WTC11 (cell line): Measurements from ENCODE around the gene LRRC4B.

Experiments used
- ETV6 ChIP-seq: sonication (generic); formaldehyde crosslinking; IDR thresholded peaks from 2 replicates; pipeline ENCODE4 v1.8.1; 2022; ENCODE audit warnings: mild to moderate bottlenecking, missing genetic modification reagents
- FOXP1 ChIP-seq: sonication (generic); formaldehyde crosslinking; IDR thresholded peaks from 2 replicates; pipeline ENCODE4 v1.8.0; 2022; ENCODE audit warnings: missing genetic modification reagents, mild to moderate bottlenecking, moderate library complexity, borderline replicate concordance
- MXD4 ChIP-seq: fragments of 250-450 bp; sonication (Bioruptor Pico); IDR thresholded peaks from 2 replicates; pipeline ENCODE4 v1.8.0; 2021; ENCODE audit warnings: mild to moderate bottlenecking, moderate library complexity, borderline replicate concordance
- PREB ChIP-seq: sonication (generic); formaldehyde crosslinking; IDR thresholded peaks from 2 replicates; pipeline ENCODE4 v1.8.1; 2022; ENCODE audit warnings: mild to moderate bottlenecking, missing genetic modification reagents, moderate library complexity, borderline replicate concordance
- TCF7 ChIP-seq: sonication (generic); formaldehyde crosslinking; IDR thresholded peaks from 2 replicates; pipeline ENCODE4 v1.8.0; 2022; ENCODE audit warnings: mild to moderate bottlenecking, low read depth, missing genetic modification reagents, moderate library complexity
- USF2 ChIP-seq: sonication (generic); formaldehyde crosslinking; IDR thresholded peaks from 2 replicates; pipeline ENCODE4 v1.8.1; 2023; ENCODE audit warnings: mild to moderate bottlenecking, missing genetic modification reagents, moderate library complexity
- ZBTB21 ChIP-seq: sonication (generic); formaldehyde crosslinking; IDR thresholded peaks from 2 replicates; pipeline ENCODE4 v1.8.1; 2023; ENCODE audit warnings: mild to moderate bottlenecking, missing genetic modification reagents, borderline replicate concordance
- ZNF121 ChIP-seq: sonication (generic); formaldehyde crosslinking; IDR thresholded peaks from 2 replicates; pipeline ENCODE4 v1.8.0; 2023; ENCODE audit warnings: missing genetic modification reagents
- ZNF416 ChIP-seq: fragments of 250-450 bp; sonication (Bioruptor Pico); IDR thresholded peaks from 2 replicates; pipeline ENCODE4 v1.9.0; 2021; ENCODE audit warnings: mild to moderate bottlenecking, inconsistent platforms
- ZNF532 ChIP-seq: fragments of 250-450 bp; sonication (Bioruptor Pico); IDR thresholded peaks from 2 replicates; pipeline ENCODE4 v1.9.0; 2021; ENCODE audit warnings: mild to moderate bottlenecking, borderline replicate concordance
- TF ChIP-seq, protein P1 (sequence below): fragments of 200-600 bp; IDR thresholded peaks from 2 replicates; pipeline ENCODE4 v1.8.0; 2022; ENCODE audit warnings: antibody characterized with exemption
- TF ChIP-seq, protein P2 (sequence below): sonication (generic); formaldehyde crosslinking; IDR thresholded peaks from 2 replicates; pipeline ENCODE4 v1.8.1; 2023; ENCODE audit warnings: mild to moderate bottlenecking, moderate library complexity, missing genetic modification reagents

DNA sequence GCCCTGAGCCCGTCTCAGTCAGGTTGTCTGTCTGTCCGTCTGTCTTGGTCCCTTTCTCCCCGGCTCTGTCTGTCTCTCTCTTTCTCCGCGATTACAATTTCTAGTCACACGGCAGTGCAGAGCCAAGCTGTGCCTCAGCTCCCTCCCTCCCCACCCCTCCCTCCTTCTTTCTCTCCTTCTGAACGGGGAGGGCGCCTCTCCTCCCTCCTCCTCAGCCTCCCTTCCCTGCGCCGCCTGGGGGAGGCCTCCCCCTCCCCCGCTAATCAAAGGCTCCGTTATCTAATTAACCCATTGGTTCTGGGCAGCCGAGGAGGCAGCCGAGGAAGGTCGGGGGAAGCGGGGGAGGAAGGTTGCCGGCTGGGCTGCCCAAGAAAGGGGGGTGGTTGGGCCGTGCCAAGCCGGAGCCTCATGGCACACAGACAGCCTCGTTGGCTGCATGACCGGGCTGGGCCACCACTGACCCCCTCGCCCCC, 16.5 kb downstream of the LRRC4B start:
- TF ChIP-seq, protein P1, sequence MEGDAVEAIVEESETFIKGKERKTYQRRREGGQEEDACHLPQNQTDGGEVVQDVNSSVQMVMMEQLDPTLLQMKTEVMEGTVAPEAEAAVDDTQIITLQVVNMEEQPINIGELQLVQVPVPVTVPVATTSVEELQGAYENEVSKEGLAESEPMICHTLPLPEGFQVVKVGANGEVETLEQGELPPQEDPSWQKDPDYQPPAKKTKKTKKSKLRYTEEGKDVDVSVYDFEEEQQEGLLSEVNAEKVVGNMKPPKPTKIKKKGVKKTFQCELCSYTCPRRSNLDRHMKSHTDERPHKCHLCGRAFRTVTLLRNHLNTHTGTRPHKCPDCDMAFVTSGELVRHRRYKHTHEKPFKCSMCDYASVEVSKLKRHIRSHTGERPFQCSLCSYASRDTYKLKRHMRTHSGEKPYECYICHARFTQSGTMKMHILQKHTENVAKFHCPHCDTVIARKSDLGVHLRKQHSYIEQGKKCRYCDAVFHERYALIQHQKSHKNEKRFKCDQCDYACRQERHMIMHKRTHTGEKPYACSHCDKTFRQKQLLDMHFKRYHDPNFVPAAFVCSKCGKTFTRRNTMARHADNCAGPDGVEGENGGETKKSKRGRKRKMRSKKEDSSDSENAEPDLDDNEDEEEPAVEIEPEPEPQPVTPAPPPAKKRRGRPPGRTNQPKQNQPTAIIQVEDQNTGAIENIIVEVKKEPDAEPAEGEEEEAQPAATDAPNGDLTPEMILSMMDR, result no peak
- no peak for TF ChIP-seq USF2 (CRISPR knock-in tag)
- TF ChIP-seq, protein P2, sequence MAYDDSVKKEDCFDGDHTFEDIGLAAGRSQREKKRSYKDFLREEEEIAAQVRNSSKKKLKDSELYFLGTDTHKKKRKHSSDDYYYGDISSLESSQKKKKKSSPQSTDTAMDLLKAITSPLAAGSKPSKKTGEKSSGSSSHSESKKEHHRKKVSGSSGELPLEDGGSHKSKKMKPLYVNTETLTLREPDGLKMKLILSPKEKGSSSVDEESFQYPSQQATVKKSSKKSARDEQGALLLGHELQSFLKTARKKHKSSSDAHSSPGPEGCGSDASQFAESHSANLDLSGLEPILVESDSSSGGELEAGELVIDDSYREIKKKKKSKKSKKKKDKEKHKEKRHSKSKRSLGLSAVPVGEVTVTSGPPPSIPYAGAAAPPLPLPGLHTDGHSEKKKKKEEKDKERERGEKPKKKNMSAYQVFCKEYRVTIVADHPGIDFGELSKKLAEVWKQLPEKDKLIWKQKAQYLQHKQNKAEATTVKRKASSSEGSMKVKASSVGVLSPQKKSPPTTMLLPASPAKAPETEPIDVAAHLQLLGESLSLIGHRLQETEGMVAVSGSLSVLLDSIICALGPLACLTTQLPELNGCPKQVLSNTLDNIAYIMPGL, result no peak
- TF ChIP-seq PREB (CRISPR knock-in tag), result no peak
- no peak for TF ChIP-seq ZNF416
- no peak for TF ChIP-seq FOXP1 (CRISPR knock-in tag)
- TF ChIP-seq TCF7 (CRISPR knock-in tag), result no peak
- TF ChIP-seq ETV6 (CRISPR knock-in tag), result no peak
- TF ChIP-seq ZNF532 (CRISPR knock-in tag), result no peak
- TF ChIP-seq ZBTB21 (CRISPR knock-in tag), result no peak
- no peak for TF ChIP-seq ZNF121 (CRISPR knock-in tag)
- TF ChIP-seq MXD4, result no peak
